Tibial nerve (tissue), 4 donors: ENCODE data around the gene MCU.

Experiments
- CTCF ChIP-seq, 5 experiments: fragments of 200-600 bp in 3 of 5; fragments of 450-650 bp in 2 of 5; sonication (generic) in 3 of 5; IDR thresholded peaks; one replicate each; pipeline ENCODE4 v1.5.1; 2016 to 2019; ENCODE audit warnings: antibody characterized with exemption in 5 of 5, mild to moderate bottlenecking in 3 of 5, moderate library complexity in 2 of 5
- EP300 ChIP-seq, 2 donors: sonication (generic); formaldehyde crosslinking; IDR thresholded peaks; one replicate each; pipeline ENCODE4 v1.6.1; 2017; ENCODE audit warnings: antibody characterized with exemption in 2 of 2, mild to moderate bottlenecking in 1 of 2
- POLR2A ChIP-seq, 2 donors: fragments of 450-650 bp; IDR thresholded peaks; one replicate each; pipeline ENCODE4 v1.6.1; 2017; ENCODE audit warnings: antibody characterized with exemption in 2 of 2, mild to moderate bottlenecking in 2 of 2, moderate library complexity in 2 of 2

DNA sequence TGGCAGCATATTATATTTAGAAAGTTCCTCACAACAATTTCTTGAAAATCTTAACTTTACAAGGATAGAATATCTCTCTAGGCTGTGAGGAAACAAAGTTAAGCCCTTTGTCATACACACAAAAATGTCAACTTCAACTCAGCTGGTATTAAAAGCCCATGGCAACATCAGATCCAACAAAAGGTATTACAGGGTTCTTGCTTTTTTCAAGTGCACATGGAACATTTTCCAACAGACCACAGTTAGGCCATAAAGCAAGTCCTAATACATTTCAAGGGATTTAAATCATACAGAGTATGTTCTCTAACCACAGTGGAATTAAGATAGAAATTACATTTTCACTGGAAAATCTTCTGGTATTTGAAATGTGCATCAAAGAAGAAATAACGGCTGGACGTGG is 129.7 kb downstream of the MCU start:
- TF ChIP-seq CTCF (IDR thresholded peaks at IDR 0.05) = no peak
- no peak for TF ChIP-seq POLR2A (IDR thresholded peaks at IDR 0.05)
- no peak for TF ChIP-seq EP300 (IDR thresholded peaks at IDR 0.05)
